ENCODE data around the gene PCBP3. TPM values are rescaled to one million over a fixed set of nuclear protein-coding genes. Genes with fewer than 3 reads are reported as not detected.

The PCBP3 gene
- total and polyA plus RNA-seq, 2 donors from 2014 or later: 2.3 to 5.4 TPM

- Histone ChIP-seq H3K27me3 (ENCODE audit: control insufficient read depth, insufficient read depth, low read length) (no peaks in the 10 kb centered on the region), H3K4me1 (ENCODE audit: control insufficient read depth in 2 of 3, insufficient read depth in 2 of 3, low read depth in 1 of 3, low read length in 3 of 3) (no peaks in the 10 kb centered on the region), H3K36me3 (ENCODE audit: control insufficient read depth in 2 of 3, insufficient read depth in 3 of 3, low read length in 3 of 3) (no peaks in the 10 kb centered on the region), H3K9ac (ENCODE audit: low read length in 3 of 3) (no peak overlapping the region), H3K4me3 (ENCODE audit: low read length in 3 of 3) (no peak overlapping the region), H3K27ac (ENCODE audit: low read depth in 2 of 2, low read length in 2 of 2) (no peak overlapping the region), H3K9me3 (ENCODE audit: control insufficient read depth in 2 of 3, insufficient read depth in 1 of 3, low read length in 3 of 3) (no peaks in the 10 kb centered on the region)
- no peak for TF ChIP-seq CTCF (IDR thresholded peaks at IDR 0.05; ENCODE audit: borderline replicate concordance, extremely low read depth, insufficient read depth)
- FAIRE-seq (no peak), DNase-seq (no peak)
- intact Hi-C loops (cut with DNase I): no loop called here
Observed at GRCh38 chr21:45827302-45827692, 183.8 kb downstream of the PCBP3 start.

GRCh38 chr21:45827881-45828579 is 184.5 kb downstream of the PCBP3 start:
- H3K9ac ChIP-seq (ENCODE audit: low read length in 3 of 3): no peak overlapping the region
- H3K4me1 ChIP-seq (ENCODE audit: control insufficient read depth in 2 of 3, insufficient read depth in 2 of 3, low read depth in 1 of 3, low read length in 3 of 3): no peaks in the 10 kb centered on the region
- peak in 1 of 5 donors; percentile 38 for DNase-seq
- H3K4me3 ChIP-seq (ENCODE audit: low read length in 3 of 3): no peak overlapping the region
- intact Hi-C loops (cut with DNase I): no loop called here
- no peaks in the 10 kb centered on the region for H3K36me3 ChIP-seq (ENCODE audit: control insufficient read depth in 2 of 3, insufficient read depth in 3 of 3, low read length in 3 of 3)
- no peak overlapping the region for H3K27ac ChIP-seq (ENCODE audit: low read depth in 2 of 2, low read length in 2 of 2)
- FAIRE-seq: no peak
- no peaks in the 10 kb centered on the region for H3K9me3 ChIP-seq (ENCODE audit: control insufficient read depth in 2 of 3, insufficient read depth in 1 of 3, low read length in 3 of 3)
- TF ChIP-seq CTCF (IDR thresholded peaks at IDR 0.05; ENCODE audit: borderline replicate concordance, extremely low read depth, insufficient read depth): no peak
- H3K27me3 ChIP-seq (ENCODE audit: control insufficient read depth, insufficient read depth, low read length): no peaks in the 10 kb centered on the region

- no peak for FAIRE-seq
- no peak overlapping the region for H3K27ac ChIP-seq (ENCODE audit: low read depth in 2 of 2, low read length in 2 of 2)
- H3K4me3 ChIP-seq (ENCODE audit: low read length in 3 of 3): no peak overlapping the region
- TF ChIP-seq CTCF (IDR thresholded peaks at IDR 0.05; ENCODE audit: borderline replicate concordance, extremely low read depth, insufficient read depth): no peak
- no peaks in the 10 kb centered on the region for H3K36me3 ChIP-seq (ENCODE audit: control insufficient read depth in 2 of 3, insufficient read depth in 3 of 3, low read length in 3 of 3)
- intact Hi-C loops (cut with DNase I): no loop called here
- no peak overlapping the region for H3K9ac ChIP-seq (ENCODE audit: low read length in 3 of 3)
- DNase-seq: no peak
- H3K9me3 ChIP-seq (ENCODE audit: control insufficient read depth in 2 of 3, insufficient read depth in 1 of 3, low read length in 3 of 3): no peaks in the 10 kb centered on the region
- no peaks in the 10 kb centered on the region for H3K4me1 ChIP-seq (ENCODE audit: control insufficient read depth in 2 of 3, insufficient read depth in 2 of 3, low read depth in 1 of 3, low read length in 3 of 3)
- H3K27me3 ChIP-seq (ENCODE audit: control insufficient read depth, insufficient read depth, low read length): no peaks in the 10 kb centered on the region
Observed at GRCh38 chr21:45828580-45829570, 185.3 kb downstream of the PCBP3 start.

Measured in kidney (tissue), 14 donors.